Heart left ventricle (tissue), 13 donors: ENCODE data around the gene RABL3.

Source experiments
- CTCF ChIP-seq, 12 donors: fragments of 200-600 bp; sonication (generic) in 4 of 12; IDR thresholded peaks; one replicate each; pipeline versions ENCODE4 v1.5.0 to v1.8.0; 2018 to 2022; ENCODE audit warnings: antibody characterized with exemption in 12 of 12, mild to moderate bottlenecking in 5 of 12
- POLR2A ChIP-seq, 2 donors: fragments of 450-650 bp; IDR thresholded peaks; one replicate each; pipeline ENCODE4 v1.6.1; 2017; ENCODE audit warnings: antibody characterized with exemption in 2 of 2, mild to moderate bottlenecking in 2 of 2, moderate library complexity in 2 of 2
- donor health status: ischemic (EF 13 %, LVEDD 7.1; RV severe dilation, severe dysfunction).
- donor health status: DM: no; HTN: yes; CAD: no.
- donor health status: DM: no; HTN: no; CAD: no.
- donor health status: ischemic (EF 25% LVEDD 6.9; RV normal size, moderate dysfunction).
- donor health status: ischemic (EF 25% LVEDD 5.7; RV mildly dilated, moderate dysfunction).
- donor health status: ischemic (EF 35%, LVEDD 5.7; RV mildly dilated, moderate dysfunction).
- donor health status: nonischemic (EF 11% LVEDD 7.7; RV severe dilation, severe dysfunction).
- donor health status: DM: yes; HTN: yes; CAD: no.
- donor health status: PGD.
- donor health status: ischemic (EF 29% LVEDD 5.4; RV normal size, mild dysfunction).
- donor health status: nonischemic (EF 23%, LVEDD 6.1; RV moderate dilation, normal function).

GRCh38 chr3:120773932-120774331 is 31.6 kb upstream of the RABL3 start:
- TF ChIP-seq CTCF (IDR thresholded peaks at IDR 0.05) = no peak
- no peak for TF ChIP-seq POLR2A (IDR thresholded peaks at IDR 0.05)
